ENCODE results near the gene KLF3.

DNA sequence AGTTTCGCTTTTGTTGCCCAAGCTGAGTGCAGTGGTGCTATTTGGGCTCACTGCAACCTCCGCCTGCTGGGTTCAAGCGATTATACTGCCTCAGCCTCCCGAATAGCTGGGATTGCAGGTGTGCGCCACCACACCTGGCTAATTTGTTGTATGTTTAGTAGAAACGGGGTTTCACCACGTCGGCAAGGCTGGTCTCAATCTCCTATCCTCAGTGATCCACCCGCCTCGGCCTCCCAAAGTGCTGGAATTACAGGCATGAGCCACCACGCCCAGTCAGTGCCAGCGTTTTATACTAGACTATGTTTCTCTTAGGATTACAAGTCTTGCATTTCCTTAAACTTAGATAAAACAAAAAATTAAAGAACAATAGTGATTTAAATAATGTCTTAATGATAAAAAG, 13.0 kb downstream of the KLF3 start:
- TF ChIP-seq POLR2AphosphoS5 (IDR thresholded peaks at IDR 0.05) (no peak), POLR2A (IDR thresholded peaks at IDR 0.05) (no peak)
- TF ChIP-seq, protein P1, sequence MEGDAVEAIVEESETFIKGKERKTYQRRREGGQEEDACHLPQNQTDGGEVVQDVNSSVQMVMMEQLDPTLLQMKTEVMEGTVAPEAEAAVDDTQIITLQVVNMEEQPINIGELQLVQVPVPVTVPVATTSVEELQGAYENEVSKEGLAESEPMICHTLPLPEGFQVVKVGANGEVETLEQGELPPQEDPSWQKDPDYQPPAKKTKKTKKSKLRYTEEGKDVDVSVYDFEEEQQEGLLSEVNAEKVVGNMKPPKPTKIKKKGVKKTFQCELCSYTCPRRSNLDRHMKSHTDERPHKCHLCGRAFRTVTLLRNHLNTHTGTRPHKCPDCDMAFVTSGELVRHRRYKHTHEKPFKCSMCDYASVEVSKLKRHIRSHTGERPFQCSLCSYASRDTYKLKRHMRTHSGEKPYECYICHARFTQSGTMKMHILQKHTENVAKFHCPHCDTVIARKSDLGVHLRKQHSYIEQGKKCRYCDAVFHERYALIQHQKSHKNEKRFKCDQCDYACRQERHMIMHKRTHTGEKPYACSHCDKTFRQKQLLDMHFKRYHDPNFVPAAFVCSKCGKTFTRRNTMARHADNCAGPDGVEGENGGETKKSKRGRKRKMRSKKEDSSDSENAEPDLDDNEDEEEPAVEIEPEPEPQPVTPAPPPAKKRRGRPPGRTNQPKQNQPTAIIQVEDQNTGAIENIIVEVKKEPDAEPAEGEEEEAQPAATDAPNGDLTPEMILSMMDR (IDR thresholded peaks at IDR 0.05): no peak

Data from sigmoid colon (tissue), 4 donors.